Right cardiac atrium (tissue), 5 donors: ENCODE data around the gene STIM2. TPM values are rescaled to one million over a fixed set of nuclear protein-coding genes. Genes with fewer than 3 reads are reported as not detected.

Experiments used
- ATAC-seq, 2 donors: fragments of 200-7000 bp; cut with Tn5 transposase; one replicate each; pipeline versions ENCODE4 v1.8.0 to v1.9.1; 2020; ENCODE audit warnings: moderate library complexity in 2 of 2, mild to moderate bottlenecking in 1 of 2
- DNase-seq, 3 donors: peaks; one replicate each; pipeline ENCODE4 v3.0.0-alpha.2; 2020
- H3K27ac ChIP-seq: one replicate; pipeline ENCODE4 v1.5.1; 2013; ENCODE audit warnings: mild to moderate bottlenecking, low read length, control low read depth, moderate library complexity
- H3K27me3 ChIP-seq: one replicate; pipeline ENCODE4 v1.6.1; 2013; ENCODE audit not compliant: control insufficient read depth, insufficient read depth
- H3K4me1 ChIP-seq: one replicate; pipeline ENCODE4 v1.6.1; 2013; ENCODE audit warnings: low read length; ENCODE audit not compliant: control insufficient read depth, insufficient read depth
- H3K4me3 ChIP-seq: one replicate; pipeline ENCODE4 v1.5.1; 2013; ENCODE audit warnings: low read length, control low read depth
- H3K9me3 ChIP-seq: one replicate; pipeline ENCODE4 v1.6.1; 2013; ENCODE audit warnings: low read length; ENCODE audit not compliant: control insufficient read depth
- WGBS: extraction: QIAGEN DNeasy Blood & Tissue Kit; methylation state at CpG from one replicate; pipeline ENCODE4 v1.1.7; 2013; 5-methylcytosine and 5-hydroxymethylcytosine counted together
- intact Hi-C, 4 donors: fragments of 100-400 bp; cut with DNase I; formaldehyde crosslinking; loops; one replicate each; pipeline versions ENCODE4 v1.11.0 to v1.14.0; 2022 to 2023
- polyA plus RNA-seq: library from polyadenylated mRNA; stranded (reverse); fragments of 200-250 nt; gene quantifications from one replicate; pipeline ENCODE4 v1.2.3, GENCODE V29; 2013
- total RNA-seq, 4 donors: library from RNA; stranded (reverse); fragmentation: NEBNext Ultra II Directional; extraction: Animal tissue kit (Norgen Biotek cat#: 25700); gene quantifications; one replicate each; pipeline ENCODE4 v1.2.1, GENCODE V29; 2021
- donor health status: healthy with polysubstance abuse.
- donor health status: DM: no; HTN: yes; CAD: no.
- donor health status: DM: no; HTN: no; CAD: no.
- donor health status: DM: no; HTN: yes; CAD: no; lungs with severe emphysema.
- donor health status: DM: yes; HTN: yes; CAD: no.

STIM2 gene
- total and polyA plus RNA-seq, 5 donors, result 6.0 to 20.8 (median 15.6) TPM

DNA sequence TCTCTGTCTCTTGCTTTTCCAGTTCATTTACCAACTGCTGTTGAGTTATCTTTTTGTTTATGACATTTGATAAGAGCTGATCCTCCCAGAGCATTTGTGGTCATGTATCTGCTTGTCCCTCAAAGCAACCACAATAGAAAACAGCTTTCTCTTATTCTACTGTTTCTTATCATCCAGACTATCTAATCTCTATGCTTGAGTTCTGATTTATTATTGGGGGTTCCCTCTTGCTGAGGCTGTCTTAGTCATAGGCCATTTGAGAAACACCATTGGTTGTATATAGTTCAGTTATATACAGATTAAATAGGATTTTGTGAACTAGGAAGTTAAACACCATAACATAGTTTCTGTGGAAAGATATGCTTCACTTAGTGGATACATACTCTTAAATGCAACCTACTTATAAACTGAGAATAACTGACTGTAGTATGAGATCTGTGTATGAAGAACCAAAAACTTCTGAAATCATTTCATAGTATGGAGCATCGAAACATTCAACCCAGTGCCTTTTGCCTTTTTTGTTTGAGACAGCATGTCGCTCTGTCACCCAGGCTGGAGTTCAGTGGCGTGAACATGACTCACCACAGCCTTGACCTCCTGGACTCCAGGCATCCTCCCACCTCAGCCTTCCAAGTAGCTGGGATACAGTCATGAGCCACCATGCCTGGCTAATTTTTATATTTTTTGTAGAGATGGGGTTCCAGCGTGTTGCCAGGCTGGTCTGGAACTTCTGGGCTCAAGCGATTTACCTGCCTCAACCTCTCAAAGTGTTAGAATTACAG is 75.8 kb downstream of the STIM2 start:
- DNase-seq, result no peak
- Histone ChIP-seq H3K4me1 (peaks cover 1% of the 10 kb centered on the region), H3K9me3 (no peaks in the 10 kb centered on the region), H3K27me3 (no peaks in the 10 kb centered on the region), H3K27ac (no peak overlapping the region), H3K4me3 (no peak overlapping the region)
- intact Hi-C loops, result no loop called here
- WGBS, result 94% methylated on average over 5 of the region's 5 CpGs
- peak in 1 of 2 donors; percentile 54 for ATAC-seq

GRCh38 chr4:26937139-26937538 is 76.5 kb downstream of the STIM2 start:
- no peak overlapping the region for H3K4me3 ChIP-seq
- no peak for DNase-seq
- intact Hi-C loops, result no loop called here
- no peaks in the 10 kb centered on the region for H3K9me3 ChIP-seq
- H3K27me3 ChIP-seq, result no peaks in the 10 kb centered on the region
- H3K4me1 ChIP-seq, result peaks cover 1% of the 10 kb centered on the region
- WGBS, result 88% methylated on average over 2 of the region's 2 CpGs
- no peak for ATAC-seq
- no peak overlapping the region for H3K27ac ChIP-seq

DNA sequence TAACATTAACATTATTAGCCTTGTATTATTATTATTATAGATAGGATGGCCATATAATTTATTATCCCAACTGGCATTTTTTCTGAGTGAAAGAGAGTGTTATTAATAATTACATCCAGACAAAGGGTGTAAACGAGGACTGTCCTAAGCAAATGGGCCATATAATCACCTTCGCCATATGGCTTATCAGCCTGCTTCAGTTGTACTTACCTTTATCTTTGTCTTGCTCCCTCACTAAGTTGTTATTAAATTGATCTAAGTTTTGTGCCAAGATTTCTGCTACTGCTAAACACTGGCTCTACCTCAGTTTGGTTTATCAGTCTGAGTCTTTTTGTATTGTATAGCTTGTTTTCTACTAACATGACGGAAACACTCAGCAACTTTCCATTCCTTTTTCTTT is 76.9 kb downstream of the STIM2 start:
- Histone ChIP-seq H3K27me3 (no peaks in the 10 kb centered on the region), H3K4me1 (peaks cover 1% of the 10 kb centered on the region), H3K4me3 (no peak overlapping the region), H3K9me3 (no peaks in the 10 kb centered on the region), H3K27ac (no peak overlapping the region)
- 81% methylated on average over 3 of the region's 3 CpGs for WGBS
- ATAC-seq, result no peak
- intact Hi-C loops, result no loop called here
- DNase-seq, result no peak

DNA sequence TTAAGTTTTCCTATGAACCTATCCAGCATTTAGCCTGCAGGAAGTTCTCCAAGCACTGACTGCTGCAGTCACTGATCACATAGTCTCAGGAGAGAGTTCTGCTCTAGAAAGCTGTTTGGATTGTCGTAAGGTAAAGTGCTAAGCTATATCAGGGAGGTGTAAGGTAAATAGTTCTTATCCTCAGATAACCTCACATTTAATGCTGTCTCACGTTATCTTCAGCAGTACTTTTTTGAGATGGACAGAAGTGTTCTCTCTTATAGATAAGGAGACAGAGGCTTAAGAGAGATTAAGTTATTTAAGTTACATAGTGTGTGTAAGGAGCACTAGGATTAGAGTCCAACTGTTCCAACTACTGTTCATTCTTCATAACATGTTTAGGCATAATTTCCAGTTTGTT is 77.9 kb downstream of the STIM2 start:
- intact Hi-C loops, result no loop called here
- Histone ChIP-seq H3K9me3 (no peaks in the 10 kb centered on the region), H3K27me3 (no peaks in the 10 kb centered on the region), H3K27ac (no peak overlapping the region), H3K4me1 (peaks cover 1% of the 10 kb centered on the region), H3K4me3 (no peak overlapping the region)
- ATAC-seq (no peak), DNase-seq (no peak)
- 42% methylated on average over 2 of the region's 2 CpGs for WGBS

GRCh38 chr4:26941951-26942350 is 81.3 kb downstream of the STIM2 start:
- 94% methylated on average over 1 of the region's 1 CpG for WGBS
- intact Hi-C loops, result no loop called here
- Histone ChIP-seq H3K4me1 (peaks cover 1% of the 10 kb centered on the region), H3K27ac (no peak overlapping the region), H3K27me3 (no peaks in the 10 kb centered on the region), H3K9me3 (no peaks in the 10 kb centered on the region), H3K4me3 (no peak overlapping the region)
- DNase-seq, result no peak
- no peak for ATAC-seq

- no peaks in the 10 kb centered on the region for H3K27me3 ChIP-seq
- 50% methylated on average over 2 of the region's 2 CpGs for WGBS
- H3K9me3 ChIP-seq, result no peaks in the 10 kb centered on the region
- ATAC-seq (no peak), DNase-seq (no peak)
- no peak overlapping the region for H3K27ac ChIP-seq
- H3K4me1 ChIP-seq, result no peaks in the 10 kb centered on the region
- H3K4me3 ChIP-seq, result no peak overlapping the region
- intact Hi-C loops, result no loop called here
Measured at GRCh38 chr4:26942871-26943270, 82.2 kb downstream of the STIM2 start.

DNA sequence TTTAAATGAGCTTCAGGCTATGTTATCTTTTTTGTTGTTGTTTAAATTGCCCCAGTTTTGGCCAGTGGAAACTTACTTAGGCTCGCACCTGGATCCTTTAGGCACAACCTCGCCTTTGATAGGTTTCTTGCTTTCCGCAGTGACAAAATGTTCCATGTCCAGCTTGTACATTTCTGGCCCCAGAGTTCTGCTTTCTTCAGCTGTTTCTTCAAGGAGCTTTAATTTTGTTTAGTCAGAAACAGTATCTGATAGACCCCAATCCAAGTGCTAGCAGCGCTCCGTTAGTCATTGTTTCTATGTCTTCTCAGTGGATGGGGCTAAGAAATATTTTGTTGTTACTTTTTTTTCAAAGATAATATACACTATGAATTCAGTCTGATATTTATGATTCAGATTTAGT is 82.8 kb downstream of the STIM2 start:
- WGBS, result 54% methylated on average over 5 of the region's 5 CpGs
- Histone ChIP-seq H3K27ac (no peak overlapping the region), H3K9me3 (no peaks in the 10 kb centered on the region), H3K4me1 (no peaks in the 10 kb centered on the region), H3K4me3 (no peak overlapping the region), H3K27me3 (no peaks in the 10 kb centered on the region)
- intact Hi-C loops, result no loop called here
- ATAC-seq (peak; percentile 52 to 67), DNase-seq (no peak)

- DNase-seq (no peak), ATAC-seq (no peak)
- no peaks in the 10 kb centered on the region for H3K27me3 ChIP-seq
- no peak overlapping the region for H3K4me3 ChIP-seq
- no peak overlapping the region for H3K27ac ChIP-seq
- intact Hi-C loops, result no loop called here
- H3K4me1 ChIP-seq, result no peaks in the 10 kb centered on the region
- H3K9me3 ChIP-seq, result no peaks in the 10 kb centered on the region
- 98% methylated on average over 2 of the region's 2 CpGs for WGBS
Measured at GRCh38 chr4:26945794-26946193, 85.2 kb downstream of the STIM2 start.

- Histone ChIP-seq H3K9me3 (no peaks in the 10 kb centered on the region), H3K4me3 (no peak overlapping the region), H3K27me3 (no peaks in the 10 kb centered on the region), H3K27ac (no peak overlapping the region), H3K4me1 (peaks cover 1% of the 10 kb centered on the region)
- intact Hi-C loops, result no loop called here
- DNase-seq, result no peak
- WGBS, result 84% methylated on average over 8 of the region's 8 CpGs
- no peak for ATAC-seq
Measured at GRCh38 chr4:26947318-26947717, 86.7 kb downstream of the STIM2 start.

DNA sequence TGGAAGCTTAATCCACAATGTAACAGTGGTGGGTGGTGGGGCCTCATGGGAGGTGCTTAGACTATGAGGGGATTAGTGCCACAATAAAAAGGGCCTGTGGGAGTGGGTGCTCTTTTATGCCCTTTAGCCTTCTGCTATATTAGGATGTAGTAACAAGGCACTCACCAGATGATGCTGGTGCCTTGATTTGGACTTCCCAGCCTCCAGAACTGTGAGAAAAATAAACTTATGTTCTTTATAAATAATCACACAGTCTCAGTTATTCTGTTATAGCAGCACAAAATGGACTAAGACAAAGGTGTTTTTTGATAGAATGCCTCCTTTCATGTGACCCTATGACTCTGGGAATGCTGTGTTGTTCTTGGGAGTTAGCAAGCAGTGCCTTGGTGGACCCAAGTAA is 89.8 kb downstream of the STIM2 start:
- Histone ChIP-seq H3K27me3 (no peaks in the 10 kb centered on the region), H3K27ac (no peak overlapping the region), H3K4me1 (peaks cover 3% of the 10 kb centered on the region), H3K9me3 (no peaks in the 10 kb centered on the region), H3K4me3 (no peak overlapping the region)
- ATAC-seq (no peak), DNase-seq (no peak)
- intact Hi-C loops, result no loop called here

- intact Hi-C loops, result no loop called here
- Histone ChIP-seq H3K9me3 (no peaks in the 10 kb centered on the region), H3K27ac (no peak overlapping the region), H3K4me1 (peaks cover 3% of the 10 kb centered on the region), H3K4me3 (no peak overlapping the region), H3K27me3 (no peaks in the 10 kb centered on the region)
- no peak for ATAC-seq
- DNase-seq, result no peak
- 95% methylated on average over 2 of the region's 2 CpGs for WGBS
Measured at GRCh38 chr4:26952891-26953290, 92.2 kb downstream of the STIM2 start.

DNA sequence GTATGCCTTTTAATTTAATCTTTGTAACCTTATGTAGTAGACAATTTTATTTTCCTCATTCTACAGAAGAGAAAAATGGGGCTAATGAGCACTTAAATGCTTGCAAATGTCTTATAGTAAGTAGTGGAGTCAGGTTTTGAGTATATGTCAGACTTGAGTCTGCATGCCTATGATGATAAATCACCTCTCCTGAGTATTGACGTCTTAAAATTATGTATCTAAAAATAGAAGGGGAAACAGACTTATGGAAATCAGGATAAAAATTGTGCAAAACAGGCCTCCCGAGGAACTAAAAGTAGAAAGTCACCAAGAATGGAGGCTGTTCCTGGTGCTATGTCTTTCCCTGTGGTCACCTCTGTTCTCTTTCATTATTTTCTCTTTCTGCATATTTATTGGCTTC is 92.7 kb downstream of the STIM2 start:
- Histone ChIP-seq H3K9me3 (no peaks in the 10 kb centered on the region), H3K27ac (no peak overlapping the region), H3K27me3 (no peaks in the 10 kb centered on the region), H3K4me3 (no peak overlapping the region), H3K4me1 (peaks cover 3% of the 10 kb centered on the region)
- DNase-seq (no peak), ATAC-seq (no peak)
- intact Hi-C loops, result no loop called here
- 37% methylated on average over 2 of the region's 2 CpGs for WGBS
